GM18520 (cell line): ENCODE measurements around the gene SRD5A1.

Experiments
- ATAC-seq: cut with Tn5 transposase; IDR thresholded peaks from one replicate; pipeline ENCODE4 v1.9.1; 2021; ENCODE audit not compliant: unreplicated experiment

The SRD5A1 gene

GRCh38 chr5:6604341-6604740, 28.9 kb upstream of the SRD5A1 start:
- ATAC-seq: no peak

GRCh38 chr5:6604946-6605345, 28.3 kb upstream of the SRD5A1 start:
- ATAC-seq: no peak

- no peak for ATAC-seq
These were observed 26.2 kb upstream of the SRD5A1 start for GRCh38 chr5:6606884-6607558.

GRCh38 chr5:6607559-6607936, 25.7 kb upstream of the SRD5A1 start:
- ATAC-seq: no peak

GRCh38 chr5:6608016-6608415, 25.2 kb upstream of the SRD5A1 start:
- no peak for ATAC-seq

GRCh38 chr5:6611334-6612256, 21.6 kb upstream of the SRD5A1 start:
- no peak for ATAC-seq

GRCh38 chr5:6615034-6615815, 18.0 kb upstream of the SRD5A1 start:
- ATAC-seq: no peak

- ATAC-seq: no peak
These were observed 16.6 kb upstream of the SRD5A1 start for GRCh38 chr5:6616632-6617031.

- ATAC-seq: no peak
These were observed 10.0 kb upstream of the SRD5A1 start for GRCh38 chr5:6623228-6623627.

GRCh38 chr5:6623941-6624340, 9.3 kb upstream of the SRD5A1 start:
- ATAC-seq: no peak

- no peak for ATAC-seq
These were observed 6.7 kb upstream of the SRD5A1 start for GRCh38 chr5:6626508-6626907.

GRCh38 chr5:6631441-6631840, 1.8 kb upstream of the SRD5A1 start:
- ATAC-seq: no peak

GRCh38 chr5:6632324-6632887, 834 bp upstream of the SRD5A1 start:
- ATAC-seq: peak; percentile 15

- peak; percentile 45 for ATAC-seq
These were observed 417 bp downstream of the SRD5A1 start for GRCh38 chr5:6633469-6634245.

- ATAC-seq: no peak
These were observed 1.1 kb downstream of the SRD5A1 start for GRCh38 chr5:6634306-6634705.

- no peak for ATAC-seq
These were observed 1.7 kb downstream of the SRD5A1 start for GRCh38 chr5:6634788-6635430.

GRCh38 chr5:6636293-6636692, 3.1 kb downstream of the SRD5A1 start:
- no peak for ATAC-seq

GRCh38 chr5:6637022-6637421, 3.8 kb downstream of the SRD5A1 start:
- ATAC-seq: no peak

GRCh38 chr5:6637590-6637989, 4.3 kb downstream of the SRD5A1 start:
- no peak for ATAC-seq

- ATAC-seq: no peak
These were observed 5.0 kb downstream of the SRD5A1 start for GRCh38 chr5:6638236-6638635.
